K562 (cell line): ENCODE measurements around the gene CSMD2. TPM values are rescaled to one million over a fixed set of nuclear protein-coding genes. Genes with fewer than 3 reads are reported as not detected.

Experiments used
- ATAC-seq: fragments of 200-7000 bp; cut with Tn5 transposase; 3 replicates; pipeline ENCODE4 v1.9.1; 2020; ENCODE audit warnings: moderate library complexity
- BruUV-seq: library from RNA; stranded (reverse); fragments of 400-500 nt; replicated peaks from 2 replicates; lab custom pipeline; 2021; lab: Mats Ljungman, UMichigan
- CTCF ChIA-PET: fragments of 300-600 bp; formaldehyde crosslinking; extraction: SDS; loops from one replicate; lab custom pipeline; 2021; ENCODE audit warnings: low intra/inter-chr PET ratio; lab: Yijun Ruan, JAX
- POLR2A ChIA-PET: fragments of 300-600, 350-650 bp; sonication (Branson Sonifier 250); formaldehyde crosslinking; extraction: SDS; loops from one replicate; lab custom pipeline; 2021; ENCODE audit warnings: antibody characterized with exemption, inconsistent platforms; lab: Yijun Ruan, JAX
- DNase-seq, 4 experiments: peaks; one replicate each; pipeline versions ENCODE4 v3.0.0 to v3.0.0-alpha.2; 2011 to 2018; ENCODE audit warnings: low spot score in 3 of 4, mixed read lengths in 3 of 4; ENCODE audit errors: extremely low read depth in 1 of 4
- FAIRE-seq: peaks from 2 replicates; lab custom pipeline; 2011; peaks lifted over from hg19 to GRCh38; lab: Jason Lieb, UNC
- H2AFZ ChIP-seq: 2 replicates; pipeline ENCODE4 v1.6.0; 2011; ENCODE audit warnings: low read depth, low read length, control low read depth, inconsistent platforms
- H3K27ac ChIP-seq: fragments of 200-600 bp; 3 replicates; pipeline ENCODE4 v1.8.0; 2011; ENCODE audit warnings: low read depth, mild to moderate bottlenecking, control low read depth, inconsistent platforms, low read length, moderate library complexity, mixed read lengths; ENCODE audit errors: extremely low read depth
- H3K27me3 ChIP-seq, 2 experiments: fragments of 300-600 bp in 1 of 2; 2 replicates in 1 of 2; 3 replicates in 1 of 2; pipeline versions ENCODE4 v1.6.0 to v1.8.0; 2011; ENCODE audit warnings: inconsistent platforms in 2 of 2, low read length in 2 of 2, mild to moderate bottlenecking in 1 of 2, mixed read lengths in 1 of 2, moderate library complexity in 1 of 2; ENCODE audit not compliant: control insufficient read depth in 2 of 2, insufficient read depth in 2 of 2
- H3K36me3 ChIP-seq: fragments of 300-600 bp; 3 replicates; pipeline ENCODE4 v1.8.0; 2011; ENCODE audit warnings: mild to moderate bottlenecking, low read length, inconsistent platforms; ENCODE audit not compliant: control insufficient read depth, insufficient read depth
- H3K4me1 ChIP-seq, 2 experiments: fragments of 200-600 bp in 1 of 2; replicated peaks in 1 of 2; 2 replicates in 1 of 2; 3 replicates in 1 of 2; pipeline versions ENCODE4 v1.5.1 to v1.8.0; 2011; ENCODE audit warnings: inconsistent platforms in 2 of 2, low read length in 2 of 2, mild to moderate bottlenecking in 1 of 2, mixed read lengths in 1 of 2, moderate library complexity in 1 of 2; ENCODE audit not compliant: control insufficient read depth in 2 of 2, insufficient read depth in 2 of 2
- H3K4me2 ChIP-seq: 2 replicates; pipeline ENCODE4 v1.6.1; 2011; ENCODE audit warnings: low read length, control low read depth, inconsistent platforms, mixed read lengths; ENCODE audit not compliant: insufficient read depth
- H3K4me3 ChIP-seq: fragments of 200-600 bp; sonication (generic), shearing (Covaris generic); 2 replicates; pipeline ENCODE4 v1.5.1; 2016; ENCODE audit warnings: control low read depth, inconsistent platforms
- H3K79me2 ChIP-seq: fragments of 200-600 bp; 3 replicates; pipeline ENCODE4 v1.8.0; 2011; ENCODE audit warnings: low read length, inconsistent platforms; ENCODE audit not compliant: control insufficient read depth, insufficient read depth
- H3K9ac ChIP-seq, 2 experiments: 2 replicates each; pipeline versions ENCODE4 v1.6.0 to v1.6.1; 2011; ENCODE audit warnings: low read depth in 2 of 2, low read length in 2 of 2, control low read depth in 1 of 2, inconsistent platforms in 1 of 2, mild to moderate bottlenecking in 1 of 2, mixed read lengths in 1 of 2; ENCODE audit not compliant: insufficient read depth in 1 of 2
- H3K9me1 ChIP-seq: one replicate; pipeline ENCODE4 v1.6.0; 2011; ENCODE audit warnings: inconsistent platforms, mild to moderate bottlenecking, low read length, moderate library complexity; ENCODE audit not compliant: control insufficient read depth, insufficient read depth
- H3K9me3 ChIP-seq: replicated peaks from 2 replicates; pipeline ENCODE4 v1.5.1; 2011; ENCODE audit warnings: low read depth, low read length, inconsistent platforms; ENCODE audit not compliant: control insufficient read depth, insufficient read depth
- H4K20me1 ChIP-seq: replicated peaks from 2 replicates; pipeline ENCODE4 v1.6.1; 2011; ENCODE audit warnings: low read length, inconsistent platforms, mixed read lengths; ENCODE audit not compliant: control insufficient read depth, insufficient read depth
- BCOR ChIP-seq: fragments of 450-650 bp; IDR thresholded peaks from 2 replicates; pipeline ENCODE4 v1.6.1; 2016
- CTCFL ChIP-seq: IDR thresholded peaks from 2 replicates; pipeline ENCODE4 v1.6.1; 2011; ENCODE audit warnings: borderline replicate concordance, low read depth, mild to moderate bottlenecking, moderate library complexity, low read length; ENCODE audit not compliant: insufficient read depth, poor library complexity, severe bottlenecking
- EP300 ChIP-seq: IDR thresholded peaks from 2 replicates; pipeline ENCODE4 v1.6.1; 2012; ENCODE audit warnings: low read length, improper control_type of control experiment
- ERF ChIP-seq: fragments of 450-650 bp; formaldehyde crosslinking; IDR thresholded peaks from 2 replicates; pipeline ENCODE4 v1.4.0; 2020; ENCODE audit warnings: mild to moderate bottlenecking, mixed read lengths
- EZH2 ChIP-seq: IDR thresholded peaks from 2 replicates; pipeline ENCODE4 v1.6.1; 2012; ENCODE audit warnings: low read depth, mild to moderate bottlenecking, inconsistent platforms, low read length, borderline replicate concordance
- GABPB1 ChIP-seq: sonication (generic); formaldehyde crosslinking; IDR thresholded peaks from 2 replicates; pipeline ENCODE4 v1.8.0; 2022; ENCODE audit warnings: mild to moderate bottlenecking, missing genetic modification reagents
- JUNB ChIP-seq: fragments of 450-650 bp; formaldehyde crosslinking; conservative IDR thresholded peaks from 2 replicates; pipeline ENCODE4 v1.4.0; 2020; ENCODE audit warnings: mild to moderate bottlenecking
- NELFE ChIP-seq: IDR thresholded peaks from 2 replicates; pipeline ENCODE4 v1.6.1; 2011; ENCODE audit warnings: mild to moderate bottlenecking; ENCODE audit not compliant: insufficient read depth, insufficient read length
- PRMT5 ChIP-seq: sonication (generic); formaldehyde crosslinking; IDR thresholded peaks from 2 replicates; pipeline ENCODE4 v1.5.0; 2020; ENCODE audit warnings: missing genetic modification reagents
- ZFP91 ChIP-seq: sonication (generic); formaldehyde crosslinking; IDR thresholded peaks from 2 replicates; pipeline ENCODE4 v1.8.0; 2022; ENCODE audit warnings: mild to moderate bottlenecking, missing genetic modification reagents
- ZNF133 ChIP-seq: fragments of 250-450 bp; sonication (Bioruptor Pico); IDR thresholded peaks from 2 replicates; pipeline ENCODE4 v1.4.0; 2020; ENCODE audit warnings: mild to moderate bottlenecking
- ZNF609 ChIP-seq: sonication (generic); formaldehyde crosslinking; IDR thresholded peaks from 2 replicates; pipeline ENCODE4 v1.8.1; 2023; ENCODE audit warnings: missing genetic modification reagents, mild to moderate bottlenecking, borderline replicate concordance
- ZNF830 ChIP-seq: fragments of 250-450 bp; sonication (Bioruptor Pico); IDR thresholded peaks from 2 replicates; pipeline ENCODE4 v1.5.0; 2021; ENCODE audit warnings: mild to moderate bottlenecking
- WGBS: fragments of 100-300 bp; shearing (Covaris generic); methylation state at CpG from one replicate; pipeline ENCODE4 v1.1.6; 2016; ENCODE audit warnings: low coverage, mixed read lengths; ENCODE audit not compliant: insufficient coverage; ENCODE audit errors: missing lambda C conversion rate; 5-methylcytosine and 5-hydroxymethylcytosine counted together
- in situ Hi-C: fragments of 300-500 bp; cut with MboI; formaldehyde crosslinking; loops from 4 replicates; pipeline ENCODE4 v1.15.0; 2018; ENCODE audit warnings: inconsistent platforms, mixed read lengths
- intact Hi-C: fragments of 100-400 bp; cut with micrococcal nuclease; formaldehyde crosslinking; loops from 2 replicates; pipeline ENCODE4 v1.14.2; 2022
- polyA plus RNA-seq, 8 experiments: library from polyadenylated mRNA; depleted of rRNA in 4 of 8; stranded (reverse) in 5 of 8; unstranded in 3 of 8; fragments of >200 nt; fragmentation: Nextera tagmentation in 2 of 8; fragmentation: Illumina TruSeq in 1 of 8; extraction: Ambion mirVana in 2 of 8; extraction: Trizol in 1 of 8; gene quantifications; 2 replicates each; pipeline versions ENCODE4 v1.2.1 to v1.2.3, GENCODE V29; 2011 to 2014; ENCODE audit warnings: inconsistent platforms in 1 of 8, missing spikeins in 1 of 8
- total RNA-seq, 7 experiments: library from RNA; depleted of rRNA in 6 of 7; stranded (reverse); fragments of >200 nt in 6 of 7; fragmentation: Illumina TruSeq in 2 of 7; extraction: Trizol in 2 of 7; gene quantifications; 2 replicates each; pipeline versions ENCODE4 v1.2.1 to v1.2.3, GENCODE V29; 2011 to 2021; ENCODE audit warnings: low replicate concordance in 1 of 7

The CSMD2 gene
- total and polyA plus RNA-seq, 9 of the 15 experiments (the other 6 are each of a cell fraction or from before 2014, with no cell fraction given), result not detected

GRCh38 chr1:33706634-33707255, 458.3 kb downstream of the CSMD2 start:
- Histone ChIP-seq H3K4me2 (no peak overlapping the region), H3K36me3 (no peaks in the 10 kb centered on the region), H2AFZ (no peak overlapping the region), H3K9ac (no peak overlapping the region), H3K9me3 (no peaks in the 10 kb centered on the region), H3K9me1 (no peaks in the 10 kb centered on the region), H3K27ac (no peak overlapping the region), H3K79me2 (no peaks in the 10 kb centered on the region), H3K4me1 (no peaks in the 10 kb centered on the region), H3K27me3 (peaks cover 0 to 5% of the 10 kb centered on the region in 2 experiments; a peak in 1 of 5 replicates), H4K20me1 (no peaks in the 10 kb centered on the region), H3K4me3 (no peak overlapping the region)
- DNase-seq (no peak), FAIRE-seq (no peak), ATAC-seq (no peak)
- 4% methylated on average over 12 of the region's 12 CpGs for WGBS
- BruUV-seq, result no TSS peak
- intact Hi-C loops (no loop called here), in situ Hi-C loops (no loop called here)
- ChIA-PET POLR2A (no interaction called here), CTCF (no interaction called here)
- no peak for TF ChIP-seq CTCFL
- TF ChIP-seq ZNF133 (CRISPR knock-in tag), result no peak
- no peak for TF ChIP-seq NELFE
- TF ChIP-seq ZFP91 (CRISPR knock-in tag), result no peak
- TF ChIP-seq GABPB1, result no peak
- TF ChIP-seq PRMT5 (CRISPR knock-in tag), result no peak
- TF ChIP-seq JUNB (CRISPR knock-in tag), result no peak
- TF ChIP-seq EP300, result no peak
- TF ChIP-seq BCOR, result no peak
- no peak for TF ChIP-seq ERF
- TF ChIP-seq ZNF830 (CRISPR knock-in tag), result no peak
- TF ChIP-seq EZH2, result no peak
- TF ChIP-seq ZNF609, result no peak
